ENCODE data around the gene DZIP1.
A peak's percentile ranks its signal among the peaks of the same experiment; 100 is the strongest.

Gene DZIP1

DNA sequence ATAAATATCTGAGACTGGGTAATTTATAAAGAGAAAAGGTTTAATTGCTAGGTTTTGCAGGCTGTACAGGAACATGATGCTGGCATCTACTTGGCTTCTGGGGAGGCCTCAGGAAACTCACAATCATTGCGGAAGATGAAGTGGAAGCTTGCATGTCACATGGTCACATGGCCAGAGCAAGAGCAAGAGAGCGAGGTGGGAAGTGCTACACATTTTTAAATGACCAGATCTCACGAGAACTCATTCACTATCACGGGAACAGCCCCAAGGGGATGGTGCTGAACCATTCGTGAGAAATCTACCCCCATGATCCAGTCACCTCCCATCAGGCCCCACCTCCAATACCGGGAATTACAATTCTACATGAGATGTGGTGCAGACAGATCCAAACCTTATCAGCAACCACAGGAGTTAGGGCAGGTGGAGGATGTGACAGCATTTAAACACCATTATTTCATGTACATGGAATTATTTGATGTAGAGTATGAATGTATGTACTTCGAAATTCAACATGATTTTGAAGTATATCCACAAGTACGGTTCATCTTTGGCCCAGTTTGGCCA is 102.5 kb downstream of the DZIP1 start:
- H3K27ac ChIP-seq = no peak overlapping the region
- TF ChIP-seq, protein P1, sequence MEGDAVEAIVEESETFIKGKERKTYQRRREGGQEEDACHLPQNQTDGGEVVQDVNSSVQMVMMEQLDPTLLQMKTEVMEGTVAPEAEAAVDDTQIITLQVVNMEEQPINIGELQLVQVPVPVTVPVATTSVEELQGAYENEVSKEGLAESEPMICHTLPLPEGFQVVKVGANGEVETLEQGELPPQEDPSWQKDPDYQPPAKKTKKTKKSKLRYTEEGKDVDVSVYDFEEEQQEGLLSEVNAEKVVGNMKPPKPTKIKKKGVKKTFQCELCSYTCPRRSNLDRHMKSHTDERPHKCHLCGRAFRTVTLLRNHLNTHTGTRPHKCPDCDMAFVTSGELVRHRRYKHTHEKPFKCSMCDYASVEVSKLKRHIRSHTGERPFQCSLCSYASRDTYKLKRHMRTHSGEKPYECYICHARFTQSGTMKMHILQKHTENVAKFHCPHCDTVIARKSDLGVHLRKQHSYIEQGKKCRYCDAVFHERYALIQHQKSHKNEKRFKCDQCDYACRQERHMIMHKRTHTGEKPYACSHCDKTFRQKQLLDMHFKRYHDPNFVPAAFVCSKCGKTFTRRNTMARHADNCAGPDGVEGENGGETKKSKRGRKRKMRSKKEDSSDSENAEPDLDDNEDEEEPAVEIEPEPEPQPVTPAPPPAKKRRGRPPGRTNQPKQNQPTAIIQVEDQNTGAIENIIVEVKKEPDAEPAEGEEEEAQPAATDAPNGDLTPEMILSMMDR (conservative IDR thresholded peaks at IDR 0.05) = no peak

GRCh38 chr13:95541308-95541707 is 103.2 kb downstream of the DZIP1 start:
- TF ChIP-seq, protein P1 (conservative IDR thresholded peaks at IDR 0.05) = no peak
- peak overlapping the region; percentile 29; the same call in 1 of the 2 replicates for H3K27ac ChIP-seq

- peak overlapping the region; percentile 29; the same call in 1 of the 2 replicates for H3K27ac ChIP-seq
- TF ChIP-seq, protein P1 (conservative IDR thresholded peaks at IDR 0.05) = no peak
Observed at GRCh38 chr13:95540888-95541287, 103.6 kb downstream of the DZIP1 start.

DNA sequence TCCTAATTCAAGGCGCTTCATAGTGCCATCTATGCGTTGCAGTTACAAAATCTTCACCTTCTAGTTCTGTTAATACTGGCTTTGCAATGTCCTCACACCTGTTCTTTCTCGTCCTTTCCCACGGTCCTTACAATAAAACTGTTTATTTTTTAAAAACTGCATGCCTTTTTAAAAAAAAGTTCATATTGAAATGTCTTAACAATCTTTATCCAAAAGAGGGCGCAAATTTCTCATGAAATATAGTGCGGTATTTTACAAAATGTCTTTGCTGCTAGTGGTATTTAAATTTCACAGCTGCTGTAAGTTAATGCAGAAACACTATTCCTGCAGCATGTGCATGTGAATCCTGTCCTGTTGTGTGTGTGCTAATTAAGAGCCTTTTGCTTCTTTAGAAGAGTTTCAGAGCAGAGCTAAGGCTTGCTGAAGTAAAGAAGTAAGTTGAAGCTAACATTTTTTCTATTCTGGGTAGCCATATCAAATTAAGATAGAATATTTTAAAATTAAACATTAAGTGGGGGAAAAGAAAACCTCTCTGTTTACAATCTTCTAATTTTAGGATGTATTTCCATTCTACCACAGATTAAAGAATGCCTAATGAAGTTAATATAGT is 107.8 kb downstream of the DZIP1 start:
- H3K27ac ChIP-seq = no peak overlapping the region
- TF ChIP-seq, protein P1 (conservative IDR thresholded peaks at IDR 0.05) = peak; percentile 38

DNA sequence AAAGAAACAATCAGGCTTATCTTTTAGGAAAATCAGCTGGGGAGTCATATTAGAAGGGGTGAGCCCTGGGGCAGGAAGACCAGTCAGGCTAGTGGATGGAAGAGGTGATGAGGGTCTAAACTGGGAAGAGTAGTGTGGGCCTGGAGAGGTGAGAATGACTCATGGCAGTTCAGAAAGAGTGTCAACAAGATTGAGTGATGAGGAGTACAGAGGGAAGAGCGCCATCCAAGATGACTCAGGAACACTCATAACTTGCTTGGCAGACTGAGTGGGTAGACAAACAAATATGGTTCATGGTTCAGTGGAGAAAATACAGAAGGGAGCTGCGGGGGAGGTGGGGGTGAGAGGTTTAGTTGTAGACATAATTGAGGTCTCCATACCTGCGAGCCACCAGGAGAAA is 109.3 kb downstream of the DZIP1 start:
- TF ChIP-seq, protein P1 (conservative IDR thresholded peaks at IDR 0.05) = no peak
- no peak overlapping the region for H3K27ac ChIP-seq

DNA sequence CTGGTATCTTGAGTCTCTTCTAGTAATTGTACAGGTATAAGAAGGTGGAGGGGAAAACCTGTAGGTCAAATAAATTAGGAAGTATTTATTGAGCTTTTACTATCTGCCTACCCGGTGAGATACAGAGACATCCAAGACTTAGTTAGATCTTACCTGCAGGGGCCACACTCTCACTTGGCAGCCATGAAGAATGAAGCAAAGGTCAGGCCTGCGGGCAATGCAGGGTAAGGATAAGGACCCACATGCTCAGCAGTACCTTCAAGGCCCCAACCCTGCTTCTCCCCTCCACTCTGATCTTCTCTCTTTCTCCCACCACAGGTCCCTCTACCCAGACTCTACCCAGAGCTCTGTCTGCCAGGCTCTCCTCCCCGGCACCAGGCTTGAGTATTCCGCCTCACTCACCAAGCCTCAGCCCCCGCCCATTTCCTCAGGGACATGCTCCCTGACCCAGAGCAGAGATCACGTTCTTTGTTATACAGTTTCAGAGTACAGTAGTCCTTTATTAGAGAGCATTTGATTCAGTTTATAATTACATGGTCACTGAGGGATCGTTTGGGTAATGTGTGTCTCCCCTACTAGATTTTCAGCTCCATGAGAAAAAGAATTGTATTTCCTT is 110.9 kb downstream of the DZIP1 start:
- no peak overlapping the region for H3K27ac ChIP-seq
- TF ChIP-seq, protein P1 (conservative IDR thresholded peaks at IDR 0.05) = no peak

GRCh38 chr13:95530178-95530577 is 114.3 kb downstream of the DZIP1 start:
- TF ChIP-seq, protein P1 (conservative IDR thresholded peaks at IDR 0.05) = no peak
- H3K27ac ChIP-seq = no peak overlapping the region
